ENCODE results near the gene MED7.

DNA sequence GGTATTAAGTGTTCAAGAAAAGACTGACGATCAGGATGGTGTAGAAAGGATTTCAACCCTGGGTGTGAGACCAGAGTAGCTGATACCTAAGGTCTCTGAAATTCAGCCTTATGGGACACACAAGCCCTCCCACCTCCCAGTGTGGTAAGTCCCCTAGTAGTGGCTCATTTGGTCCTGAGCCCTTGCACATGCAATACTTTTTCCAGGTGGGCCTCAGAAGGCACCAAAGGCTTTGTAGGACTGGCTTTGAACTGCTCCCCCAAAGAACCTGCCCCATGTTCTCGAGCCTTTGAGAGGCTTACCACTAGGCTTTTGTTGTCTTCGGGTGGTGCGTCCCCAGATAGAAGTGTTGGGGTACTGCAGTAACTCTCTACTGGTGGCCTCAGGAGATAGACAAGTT lies 22.6 kb upstream of the MED7 start:
- TF ChIP-seq, protein P1, sequence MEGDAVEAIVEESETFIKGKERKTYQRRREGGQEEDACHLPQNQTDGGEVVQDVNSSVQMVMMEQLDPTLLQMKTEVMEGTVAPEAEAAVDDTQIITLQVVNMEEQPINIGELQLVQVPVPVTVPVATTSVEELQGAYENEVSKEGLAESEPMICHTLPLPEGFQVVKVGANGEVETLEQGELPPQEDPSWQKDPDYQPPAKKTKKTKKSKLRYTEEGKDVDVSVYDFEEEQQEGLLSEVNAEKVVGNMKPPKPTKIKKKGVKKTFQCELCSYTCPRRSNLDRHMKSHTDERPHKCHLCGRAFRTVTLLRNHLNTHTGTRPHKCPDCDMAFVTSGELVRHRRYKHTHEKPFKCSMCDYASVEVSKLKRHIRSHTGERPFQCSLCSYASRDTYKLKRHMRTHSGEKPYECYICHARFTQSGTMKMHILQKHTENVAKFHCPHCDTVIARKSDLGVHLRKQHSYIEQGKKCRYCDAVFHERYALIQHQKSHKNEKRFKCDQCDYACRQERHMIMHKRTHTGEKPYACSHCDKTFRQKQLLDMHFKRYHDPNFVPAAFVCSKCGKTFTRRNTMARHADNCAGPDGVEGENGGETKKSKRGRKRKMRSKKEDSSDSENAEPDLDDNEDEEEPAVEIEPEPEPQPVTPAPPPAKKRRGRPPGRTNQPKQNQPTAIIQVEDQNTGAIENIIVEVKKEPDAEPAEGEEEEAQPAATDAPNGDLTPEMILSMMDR (IDR thresholded peaks at IDR 0.05; ENCODE audit: borderline replicate concordance, extremely low read depth, low read length, poor library complexity, severe bottlenecking) = no peak
- TF ChIP-seq EZH2 (IDR thresholded peaks at IDR 0.05; ENCODE audit: borderline replicate concordance, low read depth, low read length, severe bottlenecking) = no peak
